ENCODE measurements around the gene MCEE.

The MCEE gene

DNA sequence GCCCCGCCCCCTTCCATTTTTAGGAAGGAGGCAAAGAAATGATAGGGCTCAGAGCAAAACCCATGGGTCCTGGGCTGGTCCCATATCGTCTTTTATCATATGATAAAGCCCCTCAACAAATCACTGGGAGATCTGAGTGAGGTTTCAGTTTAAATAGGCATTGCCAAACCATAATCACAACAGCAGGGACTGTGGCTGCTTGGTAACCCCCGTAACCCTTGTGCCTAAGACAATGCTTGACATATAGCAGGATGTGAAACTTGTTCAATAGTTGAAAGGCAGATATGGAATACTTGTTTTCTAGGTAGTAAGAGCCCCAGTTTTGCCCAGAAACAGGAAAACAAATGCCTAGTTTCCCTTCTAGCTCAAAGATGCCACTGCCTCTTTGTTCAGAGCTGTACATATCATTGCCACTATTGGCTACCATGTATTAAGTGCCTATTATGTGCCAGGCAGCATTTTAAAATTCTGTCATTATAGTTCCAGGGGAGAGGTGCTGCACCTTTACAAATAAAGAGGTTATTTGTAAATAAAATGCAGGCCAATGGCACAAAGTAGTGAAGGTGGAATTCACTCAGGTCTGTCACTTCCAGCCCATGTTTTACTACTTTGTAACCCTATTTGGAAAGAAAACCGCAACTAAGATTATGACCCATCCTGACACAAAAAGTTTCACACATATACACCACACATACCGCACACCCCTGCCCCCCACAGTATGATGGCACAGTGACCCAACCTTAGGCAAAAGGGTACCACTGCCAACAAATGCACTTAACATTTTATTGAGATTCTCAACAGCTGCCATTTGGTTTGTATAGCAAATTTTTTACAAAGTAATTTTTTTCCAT, 47.4 kb downstream of the MCEE start:
- Histone ChIP-seq H3K27me3 (ENCODE audit: control insufficient read depth, insufficient read depth, low read length) (no peaks in the 10 kb centered on the region), H3K4me1 (ENCODE audit: control insufficient read depth, insufficient read depth, low read length) (peaks cover 35% of the 10 kb centered on the region), H3K4me3 (ENCODE audit: low read depth, low read length) (no peak overlapping the region), H3K9ac (ENCODE audit: low read length) (no peak overlapping the region), H3K27ac (ENCODE audit: low read depth, low read length) (no peak overlapping the region), H3K9me3 (ENCODE audit: control insufficient read depth, insufficient read depth, low read depth, low read length) (no peaks in the 10 kb centered on the region), H3K36me3 (ENCODE audit: control insufficient read depth, insufficient read depth, low read length) (peaks cover 15% of the 10 kb centered on the region)

- peaks cover 8% of the 10 kb centered on the region; the same call in 1 of the 2 replicates for H3K4me1 ChIP-seq (ENCODE audit: control insufficient read depth, insufficient read depth, low read length)
- no peaks in the 10 kb centered on the region for H3K27me3 ChIP-seq (ENCODE audit: control insufficient read depth, insufficient read depth, low read length)
- H3K36me3 ChIP-seq (ENCODE audit: control insufficient read depth, insufficient read depth, low read length) = peaks cover 52% of the 10 kb centered on the region
- H3K9ac ChIP-seq (ENCODE audit: low read length) = no peak overlapping the region
- no peaks in the 10 kb centered on the region for H3K9me3 ChIP-seq (ENCODE audit: control insufficient read depth, insufficient read depth, low read depth, low read length)
- H3K27ac ChIP-seq (ENCODE audit: low read depth, low read length) = no peak overlapping the region
- H3K4me3 ChIP-seq (ENCODE audit: low read depth, low read length) = no peak overlapping the region
These were observed 51.4 kb downstream of the MCEE start for GRCh38 chr2:71078624-71079023.

GRCh38 chr2:71074893-71075395, 55.1 kb downstream of the MCEE start:
- peaks cover 8% of the 10 kb centered on the region; the same call in 1 of the 2 replicates for H3K4me1 ChIP-seq (ENCODE audit: control insufficient read depth, insufficient read depth, low read length)
- no peaks in the 10 kb centered on the region for H3K27me3 ChIP-seq (ENCODE audit: control insufficient read depth, insufficient read depth, low read length)
- peaks cover 75% of the 10 kb centered on the region for H3K36me3 ChIP-seq (ENCODE audit: control insufficient read depth, insufficient read depth, low read length)
- H3K9me3 ChIP-seq (ENCODE audit: control insufficient read depth, insufficient read depth, low read depth, low read length) = no peaks in the 10 kb centered on the region
- no peak overlapping the region for H3K27ac ChIP-seq (ENCODE audit: low read depth, low read length)
- H3K4me3 ChIP-seq (ENCODE audit: low read depth, low read length) = no peak overlapping the region
- H3K9ac ChIP-seq (ENCODE audit: low read length) = no peak overlapping the region

- no peaks in the 10 kb centered on the region for H3K27me3 ChIP-seq (ENCODE audit: control insufficient read depth, insufficient read depth, low read length)
- H3K9ac ChIP-seq (ENCODE audit: low read length) = no peak overlapping the region
- H3K36me3 ChIP-seq (ENCODE audit: control insufficient read depth, insufficient read depth, low read length) = peaks cover 67% of the 10 kb centered on the region
- H3K4me3 ChIP-seq (ENCODE audit: low read depth, low read length) = no peak overlapping the region
- H3K4me1 ChIP-seq (ENCODE audit: control insufficient read depth, insufficient read depth, low read length) = peaks cover 17% of the 10 kb centered on the region
- H3K9me3 ChIP-seq (ENCODE audit: control insufficient read depth, insufficient read depth, low read depth, low read length) = no peaks in the 10 kb centered on the region
- H3K27ac ChIP-seq (ENCODE audit: low read depth, low read length) = no peak overlapping the region
These were observed 56.6 kb downstream of the MCEE start for GRCh38 chr2:71073475-71073874.

DNA sequence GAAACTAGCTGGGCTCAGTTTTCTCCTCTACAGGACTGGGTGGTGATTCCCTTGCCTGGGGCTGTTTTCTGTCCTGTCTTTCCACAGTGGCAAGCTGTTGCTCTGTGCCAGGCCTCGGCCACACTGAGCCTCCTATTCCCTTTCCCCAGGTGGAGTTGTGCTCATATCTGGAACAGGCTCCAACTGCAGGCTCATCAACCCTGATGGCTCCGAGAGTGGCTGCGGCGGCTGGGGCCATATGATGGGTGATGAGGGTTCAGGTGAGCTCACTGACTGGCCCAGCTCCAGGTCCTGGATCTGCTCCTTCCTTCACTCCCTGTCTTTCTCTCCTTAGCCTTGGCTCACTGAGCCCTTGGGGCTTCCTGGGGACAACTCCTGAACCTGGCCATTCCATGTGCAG, 57.5 kb downstream of the MCEE start:
- H3K9ac ChIP-seq (ENCODE audit: low read length) = no peak overlapping the region
- no peak overlapping the region for H3K27ac ChIP-seq (ENCODE audit: low read depth, low read length)
- H3K36me3 ChIP-seq (ENCODE audit: control insufficient read depth, insufficient read depth, low read length) = peaks cover 58% of the 10 kb centered on the region
- H3K27me3 ChIP-seq (ENCODE audit: control insufficient read depth, insufficient read depth, low read length) = no peaks in the 10 kb centered on the region
- H3K4me3 ChIP-seq (ENCODE audit: low read depth, low read length) = no peak overlapping the region
- H3K4me1 ChIP-seq (ENCODE audit: control insufficient read depth, insufficient read depth, low read length) = peaks cover 17% of the 10 kb centered on the region
- H3K9me3 ChIP-seq (ENCODE audit: control insufficient read depth, insufficient read depth, low read depth, low read length) = no peaks in the 10 kb centered on the region

DNA sequence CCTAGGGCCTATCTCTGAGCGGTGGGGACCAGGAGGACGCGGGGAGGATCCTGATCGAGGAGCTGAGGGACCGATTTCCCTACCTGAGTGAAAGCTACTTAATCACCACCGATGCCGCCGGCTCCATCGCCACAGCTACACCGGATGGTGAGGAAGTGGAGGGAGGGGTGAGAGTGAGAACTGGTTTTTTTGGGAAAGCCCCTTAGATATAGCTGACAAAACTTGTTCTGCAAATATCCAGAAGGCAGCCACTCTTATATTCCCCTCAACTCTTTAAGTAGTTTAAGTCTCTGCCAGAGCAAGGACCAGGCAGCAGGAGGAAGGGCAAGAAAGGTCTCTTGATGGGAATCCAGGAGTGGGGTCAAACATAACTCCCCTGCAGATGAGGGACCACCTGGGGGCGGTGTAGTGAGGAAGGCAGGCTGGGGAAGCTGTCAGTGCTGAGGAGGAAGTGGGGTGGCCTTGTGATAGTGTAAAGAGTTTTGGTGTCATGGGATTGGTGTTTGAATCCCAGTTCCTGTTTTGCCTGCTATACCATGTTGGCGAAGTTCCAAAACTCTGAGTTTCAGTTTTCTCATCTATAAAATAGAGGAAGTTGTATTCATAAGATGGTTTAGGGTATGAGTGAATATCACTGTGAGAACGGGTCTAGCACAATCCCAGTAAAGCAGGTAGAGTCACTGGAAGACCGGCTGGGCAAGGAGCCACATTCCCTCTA, 58.2 kb downstream of the MCEE start:
- H3K9ac ChIP-seq (ENCODE audit: low read length) = no peak overlapping the region
- no peak overlapping the region for H3K27ac ChIP-seq (ENCODE audit: low read depth, low read length)
- H3K4me1 ChIP-seq (ENCODE audit: control insufficient read depth, insufficient read depth, low read length) = peaks cover 17% of the 10 kb centered on the region
- peaks cover 52% of the 10 kb centered on the region for H3K36me3 ChIP-seq (ENCODE audit: control insufficient read depth, insufficient read depth, low read length)
- no peaks in the 10 kb centered on the region for H3K9me3 ChIP-seq (ENCODE audit: control insufficient read depth, insufficient read depth, low read depth, low read length)
- no peaks in the 10 kb centered on the region for H3K27me3 ChIP-seq (ENCODE audit: control insufficient read depth, insufficient read depth, low read length)
- no peak overlapping the region for H3K4me3 ChIP-seq (ENCODE audit: low read depth, low read length)

- Histone ChIP-seq H3K4me3 (ENCODE audit: low read depth, low read length) (0 out of 2 replicates have a peak overlapping the region, but pooled peaks have one; percentile 85), H3K27me3 (ENCODE audit: control insufficient read depth, insufficient read depth, low read length) (no peaks in the 10 kb centered on the region), H3K36me3 (ENCODE audit: control insufficient read depth, insufficient read depth, low read length) (peaks cover 39% of the 10 kb centered on the region), H3K9me3 (ENCODE audit: control insufficient read depth, insufficient read depth, low read depth, low read length) (no peaks in the 10 kb centered on the region), H3K4me1 (ENCODE audit: control insufficient read depth, insufficient read depth, low read length) (peaks cover 17% of the 10 kb centered on the region), H3K27ac (ENCODE audit: low read depth, low read length) (no peak overlapping the region), H3K9ac (ENCODE audit: low read length) (no peak overlapping the region)
These were observed 59.5 kb downstream of the MCEE start for GRCh38 chr2:71070294-71071093.

- Histone ChIP-seq H3K27me3 (ENCODE audit: control insufficient read depth, insufficient read depth, low read length) (no peaks in the 10 kb centered on the region), H3K9me3 (ENCODE audit: control insufficient read depth, insufficient read depth, low read depth, low read length) (no peaks in the 10 kb centered on the region), H3K27ac (ENCODE audit: low read depth, low read length) (no peak overlapping the region), H3K9ac (ENCODE audit: low read length) (peak overlapping the region; percentile 88), H3K4me3 (ENCODE audit: low read depth, low read length) (peak overlapping the region; percentile 85), H3K36me3 (ENCODE audit: control insufficient read depth, insufficient read depth, low read length) (peaks cover 31% of the 10 kb centered on the region), H3K4me1 (ENCODE audit: control insufficient read depth, insufficient read depth, low read length) (peaks cover 17% of the 10 kb centered on the region)
These were observed 60.7 kb downstream of the MCEE start for GRCh38 chr2:71069376-71069775.

DNA sequence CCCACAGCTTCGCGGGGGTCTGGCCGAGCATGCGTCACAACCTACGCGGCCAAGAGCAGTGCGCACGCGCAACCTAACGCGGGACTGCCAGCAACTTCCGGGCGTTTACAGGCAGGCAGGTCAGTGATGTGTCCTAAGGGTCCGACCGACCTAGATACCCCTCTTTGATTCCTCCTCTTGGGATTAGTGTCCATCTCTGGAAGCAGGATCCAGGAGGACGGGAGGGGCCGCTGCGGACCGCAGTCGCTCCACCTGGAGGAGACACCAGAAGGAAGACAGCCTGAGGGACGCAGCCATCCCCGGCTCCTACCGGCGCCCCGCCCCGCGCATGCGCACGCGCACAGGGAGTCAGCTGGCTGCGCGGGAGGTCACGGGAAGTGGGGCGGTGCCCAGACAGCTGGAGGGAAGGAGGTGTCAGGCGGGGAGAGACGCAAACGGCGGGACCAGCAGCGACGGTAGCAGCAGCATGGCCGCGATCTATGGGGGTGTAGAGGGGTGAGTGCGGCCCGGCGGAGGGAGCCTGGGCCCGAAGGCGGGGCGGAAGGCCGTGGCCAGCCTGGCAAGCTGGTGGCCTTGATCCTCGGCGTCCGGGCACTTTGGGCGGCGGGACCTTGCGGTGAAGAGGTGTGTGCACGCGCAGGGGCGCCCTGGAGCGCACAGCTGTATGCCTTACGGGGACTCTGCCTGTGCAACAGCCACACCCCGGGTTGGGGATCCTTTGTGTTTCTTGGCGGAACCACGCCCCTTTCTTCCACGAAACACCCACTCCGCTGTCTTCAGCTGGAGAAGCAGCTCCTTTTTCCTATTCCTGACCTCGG, 61.6 kb downstream of the MCEE start, which contains the start of gene NAGK:
Gene NAGK, plus strand, starts transcription at position 431 of the 818 bp plus-strand sequence. Its CDS starts 36 bp downstream, at position 467.
- Histone ChIP-seq H3K9ac (ENCODE audit: low read length) (peak within 1 kb of the TSS; percentile 88), H3K27ac (ENCODE audit: low read depth, low read length) (peak within 1 kb of the TSS; percentile 18; the same call in 1 of the 2 replicates), H3K4me1 (ENCODE audit: control insufficient read depth, insufficient read depth, low read length) (peaks cover 17% of the 10 kb centered on the region), H3K36me3 (ENCODE audit: control insufficient read depth, insufficient read depth, low read length) (peaks cover 21% of the 10 kb centered on the region), H3K4me3 (ENCODE audit: low read depth, low read length) (peak within 1 kb of the TSS; percentile 85), H3K9me3 (ENCODE audit: control insufficient read depth, insufficient read depth, low read depth, low read length) (no peaks in the 10 kb centered on the region), H3K27me3 (ENCODE audit: control insufficient read depth, insufficient read depth, low read length) (no peaks in the 10 kb centered on the region)
